Islet of Langerhans (tissue), 1 donor: ENCODE results near the gene MIGA2.
"Not testable (repeated sequence)": the region's sequence is repeated elsewhere in the genome, so short reads cannot be mapped to it uniquely, and the experiment has no call there.

Experiments
- FAIRE-seq: peaks from one replicate; lab custom pipeline; 2011; peaks lifted over from hg19 to GRCh38; lab: Jason Lieb, UNC

MIGA2 gene

DNA sequence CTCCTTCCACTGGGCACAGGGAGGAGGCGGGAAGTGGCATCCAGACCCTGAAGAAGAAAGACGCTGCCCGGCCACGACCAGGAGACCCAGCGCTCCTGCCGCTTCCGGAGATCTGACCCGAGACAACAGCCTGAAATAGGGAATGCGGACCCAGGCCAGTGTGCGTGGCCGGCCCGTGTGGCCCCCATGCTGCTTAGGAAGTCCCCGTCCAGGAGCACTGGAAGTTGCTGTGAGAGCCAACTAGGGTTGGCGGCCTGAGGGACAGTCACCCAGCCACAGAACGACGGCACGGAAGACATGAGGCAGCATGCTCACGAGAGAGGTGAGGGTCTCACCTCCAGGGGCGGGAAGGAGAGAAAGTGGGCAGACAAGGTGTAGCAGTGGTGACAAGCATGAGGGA is 25.3 kb upstream of the MIGA2 start:
- FAIRE-seq = no peak

DNA sequence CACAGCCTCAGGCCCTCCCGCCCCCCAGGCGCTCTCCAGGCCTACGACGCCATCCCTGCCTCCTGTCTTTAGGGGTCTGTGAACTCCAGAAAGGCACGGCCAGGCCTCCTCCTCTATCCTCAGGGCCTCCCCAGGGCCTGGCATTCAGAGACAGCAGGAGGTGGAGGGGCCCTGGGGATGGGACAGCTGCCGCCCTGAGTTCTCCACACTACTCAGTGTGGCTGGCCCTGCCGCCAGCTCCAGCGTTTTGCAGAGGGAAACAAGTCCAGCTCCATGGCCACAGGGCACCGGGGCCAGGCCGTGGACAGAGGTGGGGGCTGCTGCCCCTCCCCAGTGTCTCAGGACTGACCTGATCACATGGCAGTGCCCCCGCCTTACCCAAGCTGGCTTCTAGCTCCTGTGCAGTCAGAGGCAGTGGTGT is 24.7 kb upstream of the MIGA2 start:
- no peak for FAIRE-seq

DNA sequence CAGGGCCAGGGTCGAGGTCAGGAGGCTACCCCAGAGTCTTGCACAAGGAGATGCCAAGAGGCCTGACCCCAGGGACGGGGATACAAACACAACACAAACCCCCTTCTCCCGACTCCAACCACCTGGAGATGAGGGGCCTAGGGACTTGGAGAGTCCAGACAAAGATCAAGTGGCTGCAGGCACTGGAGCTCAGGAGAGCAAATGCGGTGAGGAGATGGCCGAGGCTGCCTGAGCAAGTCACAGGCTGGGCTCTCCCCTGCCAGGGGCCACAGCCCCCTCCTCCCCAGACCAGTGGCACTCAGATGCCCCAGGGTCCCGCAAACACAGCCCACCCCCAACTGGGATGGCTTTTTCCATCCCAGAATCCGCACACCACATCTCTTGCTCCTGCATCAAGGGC is 24.1 kb upstream of the MIGA2 start:
- FAIRE-seq = no peak

DNA sequence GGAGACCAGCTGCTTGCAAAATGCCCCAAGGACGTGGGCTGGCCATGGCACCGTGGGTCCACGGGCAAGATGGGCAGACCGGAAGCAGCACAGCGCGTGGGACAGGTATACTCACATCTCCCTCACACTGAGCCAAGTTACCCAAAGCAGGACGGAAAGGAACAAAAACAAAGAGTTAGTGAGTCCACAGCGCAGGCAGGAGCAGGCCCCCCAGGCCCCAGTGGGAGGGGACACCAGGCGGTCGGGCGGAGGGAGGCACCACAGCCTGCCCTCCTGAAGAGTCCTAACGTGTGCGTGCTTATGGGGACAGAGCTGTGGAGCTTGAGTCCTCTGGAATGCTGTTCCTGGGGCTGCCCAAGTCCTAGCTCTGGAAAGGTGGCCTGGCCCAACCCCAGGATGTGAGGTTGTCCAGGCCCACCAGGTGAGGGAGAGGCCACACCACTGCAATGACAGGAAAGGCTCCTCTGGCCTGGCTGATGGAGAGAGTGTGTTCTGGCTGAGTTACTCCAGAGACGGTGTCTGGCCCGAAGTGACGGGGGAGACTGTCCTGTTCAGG is 23.5 kb upstream of the MIGA2 start:
- FAIRE-seq = no peak

DNA sequence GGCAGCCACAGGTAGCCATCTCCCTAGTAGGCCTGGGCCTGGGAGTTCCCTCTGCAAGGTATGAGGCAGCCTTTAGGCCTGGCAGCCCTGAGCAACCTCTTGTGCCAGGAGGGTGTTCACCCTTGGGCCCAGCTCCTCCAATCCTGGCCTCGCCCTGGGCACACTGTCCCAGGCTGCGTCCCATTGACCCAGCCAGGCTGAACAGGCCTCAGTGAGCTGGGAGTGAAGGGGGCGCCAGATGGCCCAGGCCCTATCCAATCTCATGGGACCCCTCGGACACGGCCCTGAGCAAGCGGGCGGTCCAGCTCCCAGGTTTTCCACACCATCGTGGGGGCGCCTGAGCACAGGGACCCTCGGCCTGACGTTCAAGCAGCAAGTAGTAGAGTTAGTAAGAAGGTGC is 22.8 kb upstream of the MIGA2 start:
- no peak for FAIRE-seq

DNA sequence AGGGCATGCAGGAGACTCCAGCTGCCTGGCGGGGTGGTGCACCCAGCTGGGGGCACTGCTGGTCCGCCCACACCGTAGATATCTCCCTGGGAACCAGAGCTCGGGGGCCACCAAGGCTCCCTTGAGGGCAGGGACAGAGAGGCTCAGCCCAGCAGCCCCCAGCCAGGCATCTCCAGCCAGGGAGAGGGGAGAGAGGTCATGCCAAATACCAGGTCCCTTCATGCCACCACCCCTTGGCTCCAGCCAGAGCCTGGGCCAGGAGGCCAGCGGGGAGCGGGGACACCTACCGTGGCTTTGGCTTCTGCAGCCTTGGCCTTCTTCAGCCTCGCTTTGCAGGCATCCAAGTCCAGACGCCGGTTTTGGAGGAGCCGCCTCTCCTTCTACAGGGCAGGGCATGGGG is 22.3 kb upstream of the MIGA2 start:
- FAIRE-seq = no peak

DNA sequence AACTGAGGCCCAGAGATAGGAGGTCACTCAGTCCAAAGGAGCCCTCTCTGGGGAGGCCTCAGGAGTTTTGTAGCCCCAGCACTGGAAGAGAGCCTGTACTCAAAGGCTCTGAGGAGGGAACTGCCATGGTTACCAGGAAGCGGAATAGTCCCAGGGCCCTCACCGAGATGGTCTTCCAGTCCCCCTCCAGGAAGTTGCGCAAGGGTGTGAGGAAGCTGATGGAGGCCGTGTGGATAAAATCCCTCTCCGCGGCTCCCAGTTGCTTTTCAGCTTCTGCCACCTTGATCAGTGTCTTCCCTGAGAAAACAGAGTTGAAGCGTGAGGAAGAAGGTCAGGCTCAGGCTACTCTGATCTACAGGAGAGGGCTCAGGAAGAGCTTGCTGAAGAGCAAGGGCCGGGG is 21.8 kb upstream of the MIGA2 start:
- FAIRE-seq = no peak

DNA sequence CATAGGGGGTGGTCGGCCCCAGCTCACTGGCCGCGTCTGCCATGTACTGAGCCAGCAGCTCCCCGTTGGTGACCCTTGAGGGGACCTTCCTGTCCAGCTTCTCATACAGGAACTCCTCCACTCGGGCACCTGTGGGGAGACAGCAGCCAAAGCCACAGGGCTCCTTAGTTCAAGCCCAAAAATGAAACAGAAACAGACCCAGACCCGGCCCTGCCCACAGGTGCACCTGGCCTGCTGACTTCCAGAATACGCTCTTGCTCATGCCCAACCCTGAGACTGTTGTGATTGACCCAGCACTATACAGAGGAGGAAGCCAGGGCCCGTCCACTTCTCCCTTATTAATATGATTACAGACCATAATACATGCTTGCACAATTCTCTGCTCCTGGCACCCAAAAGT is 15.3 kb upstream of the MIGA2 start:
- FAIRE-seq = no peak

DNA sequence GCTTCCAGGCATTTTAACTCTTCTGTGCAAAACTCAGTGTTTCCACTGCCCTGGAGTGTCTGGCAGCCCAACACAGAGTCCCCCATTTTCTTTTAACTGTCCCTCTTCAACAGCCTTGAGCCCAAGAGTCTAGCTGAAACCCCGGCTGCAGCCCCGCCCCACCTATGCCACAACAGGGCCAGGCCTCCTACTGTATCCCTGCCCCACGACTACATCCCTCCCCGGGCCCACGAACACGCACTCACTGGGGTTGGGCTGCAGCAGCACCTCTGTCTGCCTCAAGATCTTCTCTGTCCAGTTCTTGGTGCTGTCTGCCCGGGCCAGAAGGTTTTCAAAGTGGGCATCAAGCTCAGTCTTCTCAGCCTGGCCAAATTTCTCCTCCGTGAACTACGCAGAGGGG is 14.4 kb upstream of the MIGA2 start:
- FAIRE-seq = no peak

DNA sequence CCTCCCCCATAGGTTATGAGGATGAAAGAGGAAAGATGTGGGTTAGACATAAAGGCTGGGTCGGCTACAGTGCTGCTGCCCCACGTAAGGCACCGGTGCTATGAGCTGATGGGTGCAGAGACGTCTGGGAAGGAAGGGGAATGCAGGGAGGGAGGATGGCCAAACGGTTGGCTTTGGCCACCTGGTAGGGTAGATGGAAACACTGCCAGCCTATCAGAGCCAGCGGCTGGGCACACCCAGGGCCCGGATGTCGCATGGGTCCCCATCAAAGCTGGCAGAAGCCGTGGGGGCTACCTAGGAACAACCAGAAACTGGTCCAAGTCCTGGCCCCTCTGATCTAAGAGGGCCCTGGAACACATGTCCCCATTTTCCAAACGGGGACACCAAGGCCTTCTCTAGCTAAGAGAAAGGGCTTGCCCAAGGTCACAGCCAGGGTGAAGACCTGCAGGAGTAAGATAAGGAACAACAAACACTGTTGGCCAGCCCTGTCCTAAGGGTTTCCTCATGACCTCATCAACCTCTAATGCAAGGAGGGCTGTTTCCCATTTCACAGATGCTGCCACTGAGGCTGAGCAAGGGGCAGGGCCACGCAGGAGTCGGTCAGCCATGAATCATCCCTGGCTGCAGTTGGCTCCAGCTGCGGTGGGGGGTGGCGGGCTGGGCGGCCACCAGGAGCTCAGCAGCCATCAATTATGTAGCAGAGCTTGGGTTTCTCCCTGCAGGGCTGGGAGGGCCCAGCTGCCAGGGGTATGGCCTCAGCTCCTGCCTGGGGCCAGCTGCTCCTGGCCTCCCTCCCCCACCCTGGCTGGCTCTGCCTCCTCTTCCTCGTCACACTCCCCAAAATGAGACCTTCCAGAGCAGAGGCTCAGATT is 13.2 kb upstream of the MIGA2 start:
- FAIRE-seq = no peak

DNA sequence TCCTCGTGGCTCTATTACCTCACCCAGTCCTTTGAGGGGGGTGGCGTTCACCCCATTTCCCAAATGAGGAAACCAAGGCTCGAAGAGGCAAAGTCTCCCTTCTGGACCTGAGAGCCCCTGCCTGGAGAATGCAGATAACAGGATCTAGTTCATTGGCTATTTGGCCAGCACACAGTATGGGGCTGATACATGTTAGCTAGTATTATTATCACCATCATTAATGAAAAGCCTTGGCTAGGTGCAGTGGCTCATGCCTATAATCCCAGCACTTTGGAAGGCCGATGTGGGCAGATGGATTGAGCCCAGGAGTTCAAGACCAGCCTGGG is 12.6 kb upstream of the MIGA2 start:
- no peak for FAIRE-seq

DNA sequence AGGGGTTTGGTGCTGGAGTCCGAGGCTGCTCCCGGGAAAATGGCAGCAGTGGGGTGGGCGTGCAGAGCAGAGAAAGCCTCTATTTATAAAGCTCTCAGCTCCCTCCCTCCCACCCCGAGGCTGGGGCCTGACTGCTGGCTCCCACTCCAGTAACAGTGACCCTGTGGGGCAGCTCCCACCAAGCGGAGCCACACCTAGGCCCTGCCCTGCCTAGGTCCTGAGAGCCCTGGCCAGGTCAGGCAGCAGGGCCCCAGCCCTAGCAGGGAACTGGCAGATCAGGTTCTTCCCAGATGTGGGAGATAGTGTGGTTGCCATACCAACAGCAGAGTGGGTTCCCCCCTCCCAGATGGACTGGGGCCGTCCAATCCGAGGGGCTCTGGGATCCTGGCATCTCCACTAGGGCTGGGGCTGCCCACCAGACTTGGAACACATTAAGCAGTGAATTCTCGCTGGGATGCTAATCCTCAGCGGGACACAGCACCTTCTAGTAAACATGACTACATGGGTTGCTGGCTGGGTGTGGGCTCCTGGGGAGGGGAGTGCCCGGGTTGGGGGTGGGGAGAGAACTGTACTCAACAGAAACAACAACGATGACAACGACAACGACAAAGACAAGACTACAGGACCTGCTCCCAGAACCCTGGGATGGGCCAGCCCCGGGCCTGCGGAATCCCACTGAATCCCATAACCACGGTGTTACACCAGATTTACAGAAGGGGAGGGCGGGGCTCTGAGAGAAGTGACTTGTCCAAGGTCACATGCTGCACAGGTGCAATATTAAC is 9.8 kb upstream of the MIGA2 start:
- no peak for FAIRE-seq

DNA sequence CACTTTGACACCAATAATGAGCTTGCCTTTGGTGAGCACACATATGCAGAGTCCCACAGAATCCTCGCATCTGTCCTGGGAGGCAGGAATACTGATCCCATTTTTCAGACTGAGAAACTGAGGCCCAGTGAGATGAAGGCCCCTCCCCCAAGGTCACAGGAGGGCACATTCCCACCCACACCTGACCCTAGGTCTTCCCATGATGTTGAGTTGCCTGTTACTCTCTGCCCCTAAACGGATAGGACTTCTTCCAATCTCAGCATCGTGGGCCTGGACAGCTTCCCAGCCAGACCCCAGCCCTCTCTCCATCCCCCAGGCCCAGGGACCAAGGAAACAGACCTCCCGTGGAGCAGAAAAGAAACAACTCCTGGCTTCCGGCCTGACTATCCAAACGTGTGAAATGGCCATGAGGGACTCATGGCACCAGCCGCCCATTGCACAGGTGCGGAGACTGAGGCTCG is 9.2 kb upstream of the MIGA2 start:
- FAIRE-seq = no peak

DNA sequence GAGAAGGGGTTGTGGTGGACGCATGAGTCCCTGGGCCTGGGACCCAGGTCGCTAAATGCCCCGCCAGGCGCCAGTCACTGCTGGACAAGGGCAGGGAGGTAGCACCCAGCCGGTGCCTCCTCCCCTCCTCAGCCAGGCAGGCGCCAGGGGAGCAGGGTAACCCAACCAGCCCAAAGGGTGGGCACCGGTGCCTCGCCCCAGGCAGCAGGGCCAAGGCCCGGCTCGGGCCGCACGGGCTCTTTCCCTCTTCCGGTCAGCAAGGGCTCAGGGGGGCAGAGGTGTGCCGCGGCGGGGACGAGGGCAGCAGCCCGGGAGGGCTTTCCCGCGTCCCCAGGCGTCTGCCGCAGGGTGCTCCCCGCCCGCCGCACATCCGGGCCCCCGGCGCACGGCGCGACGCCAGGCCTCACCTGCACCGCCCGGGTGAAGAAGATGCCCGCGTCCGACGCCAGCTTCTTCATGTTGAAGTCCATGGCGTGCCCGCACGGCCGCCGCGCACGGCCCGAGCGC is 8.7 kb upstream of the MIGA2 start:
- no peak for FAIRE-seq

DNA sequence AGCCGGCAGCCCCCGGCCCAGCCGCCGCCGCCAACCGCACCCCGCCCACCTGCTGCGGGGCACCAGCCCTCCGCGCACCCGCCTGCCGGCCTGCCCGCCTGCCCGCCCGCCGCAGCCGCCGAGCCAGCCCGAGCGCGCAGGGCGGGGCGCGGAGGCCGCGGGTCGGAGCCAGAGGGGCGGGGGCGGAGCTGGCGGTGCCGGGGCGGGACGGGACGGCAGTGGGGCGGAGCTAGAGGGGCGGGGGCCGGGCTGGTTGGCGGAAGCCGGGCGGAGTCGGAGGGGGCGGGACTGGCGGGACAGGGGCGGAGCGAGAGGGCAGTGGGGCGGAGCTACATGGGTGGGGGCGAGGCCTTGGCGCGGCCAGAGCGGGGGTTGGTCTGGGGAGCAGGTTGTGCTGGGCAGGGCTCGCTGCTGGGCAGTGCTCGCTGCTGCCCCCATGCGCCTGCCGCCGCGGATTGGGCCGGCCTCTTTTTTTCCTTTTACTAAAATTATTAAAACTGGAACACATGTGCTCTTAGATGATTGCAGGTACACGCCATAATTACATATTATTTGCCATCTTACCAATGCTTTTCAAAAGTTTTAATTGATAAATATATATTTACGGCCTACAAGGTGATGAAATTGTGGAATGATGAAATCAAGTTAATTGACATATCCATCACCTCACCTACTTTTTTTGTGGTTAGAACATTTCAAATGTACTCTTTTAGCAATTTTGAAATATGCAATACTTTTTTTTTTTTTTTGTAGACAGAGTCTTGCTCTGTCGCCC is 8.0 kb upstream of the MIGA2 start, which contains the start of gene SH3GLB2:
Gene SH3GLB2 (minus strand): TSS at position 140 of the 775 bp plus-strand sequence. CDS start 177 bp downstream, outside the sequence.
- no peak for FAIRE-seq

DNA sequence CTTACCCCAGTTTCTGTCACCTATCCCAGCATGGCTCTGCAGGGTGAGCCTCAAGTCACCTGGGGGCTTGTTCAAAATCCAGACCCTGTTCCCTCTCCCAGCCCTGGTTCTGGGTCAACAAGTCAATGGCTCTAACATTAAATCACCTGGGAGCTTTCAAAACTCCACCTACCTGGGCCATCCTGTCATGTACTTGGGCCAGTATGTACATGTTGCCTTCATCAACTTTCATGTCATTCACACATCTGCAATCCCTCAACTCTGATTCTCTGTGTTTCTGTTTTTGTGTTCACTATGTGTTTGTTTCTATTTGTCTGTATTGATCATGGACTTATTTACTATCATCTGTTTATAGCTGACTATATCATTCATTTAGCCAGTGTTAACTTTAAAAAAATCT is 6.2 kb upstream of the MIGA2 start:
- no peak for FAIRE-seq

DNA sequence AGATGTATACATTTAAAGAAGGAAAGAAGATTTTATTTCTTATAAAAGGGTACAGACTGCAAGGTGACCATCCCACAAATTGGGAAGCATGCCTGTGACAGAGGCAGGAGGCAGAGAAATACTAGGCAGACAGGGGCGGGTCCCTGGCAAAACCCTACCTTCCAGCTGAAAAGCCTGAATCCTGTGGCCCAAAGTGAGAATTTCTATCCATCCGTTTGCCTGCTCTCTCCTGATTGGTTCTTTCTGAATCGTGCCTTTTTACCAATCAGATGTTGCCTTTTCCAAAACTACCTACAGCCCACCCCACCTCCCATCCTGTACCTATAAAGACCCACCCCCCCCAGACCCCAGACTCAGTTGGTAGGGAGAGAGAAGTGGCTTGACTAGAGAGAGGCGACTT is 4.9 kb upstream of the MIGA2 start:
- FAIRE-seq = no peak

DNA sequence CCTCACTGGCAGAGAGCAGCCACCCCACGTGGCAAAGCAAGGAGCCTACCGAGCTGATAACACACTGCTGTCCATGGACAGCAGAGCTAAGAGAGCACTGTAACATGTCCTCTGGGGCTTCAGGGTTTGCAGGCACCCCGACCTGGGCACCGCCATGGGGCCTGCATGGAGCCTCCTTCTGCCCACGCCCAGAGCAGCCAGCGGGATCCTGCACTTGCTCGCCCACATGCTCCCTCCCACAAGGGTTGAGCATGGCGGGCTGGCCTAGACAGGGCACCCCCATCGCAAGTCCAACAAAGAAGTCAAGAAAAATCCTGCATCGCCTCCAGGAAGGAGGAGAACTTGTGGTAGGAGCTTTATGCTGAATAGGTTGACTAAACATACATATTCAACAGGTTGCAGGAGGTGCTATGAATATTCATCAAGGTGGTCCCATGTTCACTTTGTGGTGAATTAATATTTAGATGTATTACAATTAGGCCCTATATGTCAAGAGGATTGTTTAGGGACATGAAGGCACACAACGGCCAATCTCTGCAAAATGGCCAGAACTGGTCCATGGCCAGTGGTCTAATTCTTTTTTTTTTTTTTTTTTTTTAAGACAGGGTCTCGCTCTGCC is 3.8 kb upstream of the MIGA2 start:
- FAIRE-seq = no peak

DNA sequence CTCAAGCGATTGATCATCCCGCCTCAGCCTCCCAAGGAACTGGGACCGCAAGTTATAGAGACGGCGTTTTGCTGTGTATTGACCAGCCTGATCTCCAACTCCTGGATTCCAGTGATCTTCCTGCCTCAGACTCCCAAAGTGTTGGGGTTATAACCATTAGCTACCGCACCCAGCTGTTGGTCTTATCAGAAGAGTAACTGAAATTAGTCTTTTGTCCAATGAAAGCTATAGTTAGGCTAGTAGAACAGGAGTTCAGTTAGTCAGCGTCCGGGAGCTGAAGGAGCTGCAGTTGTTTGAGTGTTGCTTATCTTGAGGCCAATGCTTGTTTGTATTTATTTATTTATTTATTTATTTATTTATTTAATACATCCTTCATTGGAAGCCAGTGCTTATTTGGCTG is 3.2 kb upstream of the MIGA2 start:
- FAIRE-seq = no peak

DNA sequence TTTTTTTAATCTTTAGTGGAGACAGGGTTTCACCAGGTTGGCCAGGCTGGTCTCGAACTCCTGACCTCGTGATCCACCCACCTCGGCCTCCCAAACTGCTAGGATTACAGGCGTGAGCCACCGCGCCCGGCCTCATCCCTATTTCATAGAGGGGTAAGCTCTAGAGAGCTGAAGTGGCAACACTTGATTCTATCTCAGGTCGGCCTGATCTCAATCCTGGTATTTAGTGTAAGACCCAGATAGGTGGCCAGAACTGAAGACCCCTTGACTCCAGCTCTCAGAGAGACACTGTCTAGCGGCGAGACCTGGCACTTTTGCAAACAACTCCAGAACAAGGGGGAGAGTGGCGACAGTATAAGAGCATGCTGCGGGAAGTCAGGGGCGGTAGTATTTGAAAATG is 588 bp upstream of the MIGA2 start:
- not testable (repeated sequence) for FAIRE-seq

DNA sequence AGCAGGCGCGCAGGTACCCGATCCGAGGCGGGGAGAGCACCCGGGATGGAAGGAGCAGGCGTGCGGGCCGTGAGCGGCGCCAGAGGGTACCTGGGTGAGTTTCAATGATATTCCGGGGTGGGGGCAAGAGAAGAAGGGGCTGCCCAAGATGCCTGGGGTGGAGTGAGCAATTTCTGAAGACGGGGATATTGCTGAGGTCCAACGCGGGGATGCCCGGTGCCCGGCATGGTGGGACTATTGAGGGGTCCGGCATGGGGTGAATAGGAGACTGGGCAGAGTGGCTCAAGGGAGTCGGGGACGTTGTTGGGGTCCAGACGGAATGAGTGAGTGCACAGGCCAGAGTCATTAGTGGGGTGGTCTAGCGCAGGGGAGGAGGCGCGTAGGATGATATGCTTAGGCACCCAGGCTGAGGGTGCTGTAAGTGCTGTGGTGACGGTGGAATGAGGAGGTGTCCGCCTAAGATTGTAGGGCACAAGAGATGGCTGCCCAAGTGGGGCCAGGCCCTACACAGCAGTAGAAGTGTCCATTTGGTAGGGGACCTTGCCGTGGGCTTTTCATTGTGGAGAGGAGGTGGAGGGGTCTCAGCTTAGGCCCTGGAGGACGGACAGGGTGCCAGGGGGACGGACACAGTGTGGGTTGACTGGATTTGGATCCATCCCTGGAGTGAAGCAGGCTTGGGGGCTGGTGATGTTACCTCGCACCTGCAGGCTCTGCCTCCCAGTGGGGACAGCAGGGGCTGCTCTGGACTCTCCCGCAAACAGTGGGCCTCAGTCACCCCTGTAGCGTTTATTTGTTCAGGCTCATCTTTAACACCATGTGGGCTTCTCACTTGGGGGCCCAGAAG is 719 bp downstream of the MIGA2 start:
- FAIRE-seq = no peak
